Activated CD8-positive, alpha-beta memory T cell treated with anti-CD3 and anti-CD28 coated beads for 1 hour (primary cell): ENCODE data around the gene DNAJB2.
A peak's percentile ranks its signal among the peaks of the same experiment; 100 is the strongest.
"Not testable (repeated sequence)": the region's sequence is repeated elsewhere in the genome, so short reads cannot be mapped to it uniquely, and the experiment has no call there.

ENCODE experiments used
- DNase-seq, 2 donors: peaks; one replicate each; pipeline ENCODE4 v3.0.0-alpha.2; 2020; ENCODE audit warnings: low read depth in 1 of 2; ENCODE audit errors: extremely low read depth in 1 of 2

DNAJB2 gene

GRCh38 chr2:219298759-219299371 lies 19.7 kb downstream of the DNAJB2 start:
- peak; percentile 75 to 79 for DNase-seq

GRCh38 chr2:219299372-219299760 lies 20.2 kb downstream of the DNAJB2 start:
- no peak for DNase-seq

GRCh38 chr2:219300022-219300421 lies 20.9 kb downstream of the DNAJB2 start:
- DNase-seq = no peak

GRCh38 chr2:219302412-219302968 lies 23.3 kb downstream of the DNAJB2 start:
- no peak for DNase-seq

- no peak for DNase-seq
These were observed 25.1 kb downstream of the DNAJB2 start for GRCh38 chr2:219304223-219304622.

GRCh38 chr2:219306047-219306446 lies 26.9 kb downstream of the DNAJB2 start:
- no peak for DNase-seq

- DNase-seq = peak in 1 of 2 donors; percentile 49
These were observed 29.3 kb downstream of the DNAJB2 start for GRCh38 chr2:219308142-219309101.

GRCh38 chr2:219309278-219309677 lies 30.1 kb downstream of the DNAJB2 start, which contains the start of gene PTPRN:
PTPRN (minus strand) TSS chr2:219309401; CDS start chr2:219309332, 69 bp downstream.
- DNase-seq = no peak

- DNase-seq = not testable (repeated sequence)
These were observed 33.6 kb downstream of the DNAJB2 start for GRCh38 chr2:219312683-219313263.

GRCh38 chr2:219314804-219315468 lies 35.8 kb downstream of the DNAJB2 start:
- DNase-seq = no peak

GRCh38 chr2:219323434-219323833 lies 44.3 kb downstream of the DNAJB2 start:
- no peak for DNase-seq

- no peak for DNase-seq
These were observed 46.0 kb downstream of the DNAJB2 start for GRCh38 chr2:219325136-219325535.

- DNase-seq = no peak
These were observed 46.6 kb downstream of the DNAJB2 start for GRCh38 chr2:219325657-219326315.

GRCh38 chr2:219327719-219328118 lies 48.6 kb downstream of the DNAJB2 start:
- no peak for DNase-seq

GRCh38 chr2:219331560-219332213 lies 52.5 kb downstream of the DNAJB2 start:
- peak in 1 of 2 donors; percentile 8 for DNase-seq

GRCh38 chr2:219332542-219332941 lies 53.4 kb downstream of the DNAJB2 start, which contains the start of gene RESP18:
RESP18 (minus strand) TSS chr2:219332744.
- DNase-seq = no peak

GRCh38 chr2:219334076-219334475 lies 54.9 kb downstream of the DNAJB2 start:
- DNase-seq = no peak

GRCh38 chr2:219335373-219335786 lies 56.2 kb downstream of the DNAJB2 start:
- DNase-seq = no peak
